OCI-LY1 (cell line): ENCODE measurements around the gene NIM1K.

ENCODE experiments used
- H2AFZ ChIP-seq: fragments of 200-600 bp; sonication (generic), shearing (Covaris generic); 2 replicates; pipeline ENCODE4 v1.6.0; 2014; ENCODE audit warnings: antibody characterized with exemption, mild to moderate bottlenecking, low read length
- H3F3A ChIP-seq: fragments of 200-600 bp; sonication (generic), shearing (Covaris generic); 2 replicates; pipeline ENCODE4 v1.6.0; 2014; ENCODE audit warnings: mild to moderate bottlenecking, antibody characterized with exemption, low read length, moderate library complexity; ENCODE audit not compliant: insufficient read depth
- H3K27ac ChIP-seq: fragments of 200-600 bp; sonication (generic); 2 replicates; pipeline ENCODE4 v1.5.1; 2014; ENCODE audit warnings: low read length, mixed run types, mild to moderate bottlenecking, low read depth; ENCODE audit not compliant: poor library complexity, severe bottlenecking
- H3K27me3 ChIP-seq: fragments of 200-600 bp; sonication (generic); 2 replicates; pipeline ENCODE4 v1.6.0; 2014; ENCODE audit warnings: antibody characterized with exemption, mild to moderate bottlenecking, low read length, moderate library complexity; ENCODE audit not compliant: insufficient read depth
- H3K36me3 ChIP-seq: fragments of 200-600 bp; sonication (generic); 2 replicates; pipeline ENCODE4 v1.6.1; 2014; ENCODE audit warnings: mild to moderate bottlenecking, antibody characterized with exemption, low read length, moderate library complexity, mixed read lengths; ENCODE audit not compliant: insufficient read depth
- H3K4me1 ChIP-seq: fragments of 200-600 bp; sonication (generic); 2 replicates; pipeline ENCODE4 v1.5.1; 2014; ENCODE audit warnings: mild to moderate bottlenecking, low read length, moderate library complexity; ENCODE audit not compliant: insufficient read depth, severe bottlenecking
- H3K4me2 ChIP-seq: fragments of 200-600 bp; sonication (generic), shearing (Covaris generic); 2 replicates; pipeline ENCODE4 v1.6.1; 2014; ENCODE audit warnings: low read length
- H3K4me3 ChIP-seq: fragments of 200-600 bp; sonication (generic); 2 replicates; pipeline ENCODE4 v1.5.1; 2014; ENCODE audit warnings: low read length, low read depth, mild to moderate bottlenecking, mixed read lengths; ENCODE audit not compliant: poor library complexity, severe bottlenecking
- H3K79me2 ChIP-seq: fragments of 200-600 bp; shearing (Covaris generic); 2 replicates; pipeline ENCODE4 v1.6.1; 2016; ENCODE audit warnings: mixed run types, low read length, mixed read lengths; ENCODE audit not compliant: insufficient read depth
- H3K9ac ChIP-seq: fragments of 200-600 bp; sonication (generic), shearing (Covaris generic); 2 replicates; pipeline ENCODE4 v1.6.1; 2014; ENCODE audit warnings: mild to moderate bottlenecking, low read length, mixed read lengths
- H3K9me2 ChIP-seq: fragments of 200-600 bp; sonication (generic), shearing (Covaris generic); 2 replicates; pipeline ENCODE4 v1.6.1; 2014; ENCODE audit warnings: low read depth, mild to moderate bottlenecking, low read length, mixed read lengths
- H3K9me3 ChIP-seq: fragments of 200-600 bp; shearing (Covaris generic); 2 replicates; pipeline ENCODE4 v1.6.1; 2014; ENCODE audit warnings: low read length, mixed read lengths
- H4K20me1 ChIP-seq: fragments of 200-600 bp; sonication (generic), shearing (Covaris generic); 2 replicates; pipeline ENCODE4 v1.6.0; 2016; ENCODE audit warnings: mild to moderate bottlenecking, low read length; ENCODE audit not compliant: insufficient read depth
- EZH2 ChIP-seq: fragments of 200-600 bp; sonication (generic), shearing (Covaris generic); IDR thresholded peaks from 2 replicates; pipeline ENCODE4 v1.8.0; 2017; ENCODE audit warnings: borderline replicate concordance, mixed run types, mild to moderate bottlenecking, antibody characterized with exemption, low read length, moderate library complexity, mixed read lengths
- TF ChIP-seq, protein P1 (sequence below): fragments of 200-600 bp; sonication (generic), shearing (Covaris generic); IDR thresholded peaks from 2 replicates; pipeline ENCODE4 v1.5.1; 2017; ENCODE audit warnings: mild to moderate bottlenecking, antibody characterized with exemption, low read length, moderate library complexity, mixed read lengths

The NIM1K gene

DNA sequence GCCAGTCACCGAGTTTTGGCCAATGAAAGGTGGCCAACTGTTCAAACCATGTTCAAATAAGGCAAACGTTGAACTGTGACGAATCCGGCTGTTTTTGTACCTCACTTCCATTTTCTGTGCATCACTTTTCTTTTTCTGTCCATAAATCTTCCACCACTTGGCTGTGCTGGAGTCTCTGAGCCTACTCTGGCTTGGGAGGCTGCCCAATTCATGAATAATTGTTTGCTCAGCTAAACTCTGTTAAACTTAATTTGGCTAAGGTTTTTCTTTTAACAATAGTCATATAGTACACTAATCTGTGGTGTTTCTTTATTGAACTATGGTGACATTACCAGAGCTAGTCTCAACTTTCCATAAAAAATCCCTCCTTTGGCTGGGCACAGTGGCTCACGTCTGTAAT lies 11.3 kb downstream of the NIM1K start:
- Histone ChIP-seq H3K4me3 (no peak overlapping the region), H3K36me3 (no peaks in the 10 kb centered on the region), H3K9me2 (no peaks in the 10 kb centered on the region), H3K79me2 (no peaks in the 10 kb centered on the region), H3K9ac (no peak overlapping the region), H3K27ac (no peak overlapping the region), H3K4me2 (no peak overlapping the region), H4K20me1 (no peaks in the 10 kb centered on the region), H2AFZ (no peak overlapping the region), H3K27me3 (no peaks in the 10 kb centered on the region), H3F3A (no peaks in the 10 kb centered on the region), H3K4me1 (no peaks in the 10 kb centered on the region), H3K9me3 (no peaks in the 10 kb centered on the region)
- TF ChIP-seq EZH2 = no peak

DNA sequence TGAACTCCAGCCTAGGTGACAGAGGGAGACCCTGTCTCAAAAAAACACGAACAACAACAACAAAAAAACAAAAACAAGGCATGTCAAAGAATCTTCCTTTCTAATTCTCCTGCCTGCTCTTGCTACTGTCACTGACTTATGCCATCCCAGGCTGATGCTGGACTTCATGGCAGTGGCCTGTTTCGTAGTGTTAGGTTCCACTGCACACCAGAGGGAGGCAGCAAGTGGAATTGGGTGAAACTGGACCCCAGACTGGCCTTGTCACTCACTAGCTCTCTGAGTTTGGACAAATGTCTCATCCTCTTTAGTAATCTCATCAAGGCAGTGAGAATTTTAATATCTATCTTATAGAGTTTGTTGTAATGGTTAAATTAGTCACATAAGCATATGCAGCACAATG lies 12.9 kb downstream of the NIM1K start:
- no peaks in the 10 kb centered on the region for H3F3A ChIP-seq
- no peaks in the 10 kb centered on the region for H3K9me3 ChIP-seq
- TF ChIP-seq, protein P1, sequence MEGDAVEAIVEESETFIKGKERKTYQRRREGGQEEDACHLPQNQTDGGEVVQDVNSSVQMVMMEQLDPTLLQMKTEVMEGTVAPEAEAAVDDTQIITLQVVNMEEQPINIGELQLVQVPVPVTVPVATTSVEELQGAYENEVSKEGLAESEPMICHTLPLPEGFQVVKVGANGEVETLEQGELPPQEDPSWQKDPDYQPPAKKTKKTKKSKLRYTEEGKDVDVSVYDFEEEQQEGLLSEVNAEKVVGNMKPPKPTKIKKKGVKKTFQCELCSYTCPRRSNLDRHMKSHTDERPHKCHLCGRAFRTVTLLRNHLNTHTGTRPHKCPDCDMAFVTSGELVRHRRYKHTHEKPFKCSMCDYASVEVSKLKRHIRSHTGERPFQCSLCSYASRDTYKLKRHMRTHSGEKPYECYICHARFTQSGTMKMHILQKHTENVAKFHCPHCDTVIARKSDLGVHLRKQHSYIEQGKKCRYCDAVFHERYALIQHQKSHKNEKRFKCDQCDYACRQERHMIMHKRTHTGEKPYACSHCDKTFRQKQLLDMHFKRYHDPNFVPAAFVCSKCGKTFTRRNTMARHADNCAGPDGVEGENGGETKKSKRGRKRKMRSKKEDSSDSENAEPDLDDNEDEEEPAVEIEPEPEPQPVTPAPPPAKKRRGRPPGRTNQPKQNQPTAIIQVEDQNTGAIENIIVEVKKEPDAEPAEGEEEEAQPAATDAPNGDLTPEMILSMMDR = no peak
- no peak for TF ChIP-seq EZH2
- H3K27ac ChIP-seq = no peak overlapping the region
- H3K4me2 ChIP-seq = no peak overlapping the region
- no peak overlapping the region for H2AFZ ChIP-seq
- no peaks in the 10 kb centered on the region for H3K4me1 ChIP-seq
- H3K27me3 ChIP-seq = no peaks in the 10 kb centered on the region
- no peak overlapping the region for H3K4me3 ChIP-seq
- no peak overlapping the region for H3K9ac ChIP-seq
- no peaks in the 10 kb centered on the region for H4K20me1 ChIP-seq
- H3K79me2 ChIP-seq = no peaks in the 10 kb centered on the region
- no peaks in the 10 kb centered on the region for H3K36me3 ChIP-seq
- no peaks in the 10 kb centered on the region for H3K9me2 ChIP-seq

DNA sequence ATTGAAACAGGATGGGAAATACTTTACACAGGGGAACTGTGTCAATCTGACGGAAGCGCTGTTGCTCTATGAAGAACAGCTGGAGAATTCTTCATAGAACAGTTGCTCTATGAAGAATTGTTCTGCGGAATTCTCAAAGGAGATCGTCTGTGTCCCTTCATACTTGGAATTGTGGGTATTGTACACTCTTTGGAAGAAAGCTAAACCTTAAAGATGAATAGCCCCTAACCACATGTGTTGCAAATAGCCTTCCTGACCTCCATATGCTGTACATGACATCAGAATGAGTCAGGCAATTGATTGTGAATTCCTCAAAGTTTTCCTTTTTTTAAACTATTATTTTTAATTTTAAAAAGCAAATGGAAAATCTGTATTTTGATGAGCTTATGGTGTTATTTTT lies 15.6 kb downstream of the NIM1K start:
- Histone ChIP-seq H3K9ac (no peak overlapping the region), H3K27me3 (no peaks in the 10 kb centered on the region), H3F3A (no peaks in the 10 kb centered on the region), H4K20me1 (no peaks in the 10 kb centered on the region), H3K36me3 (no peaks in the 10 kb centered on the region), H3K4me1 (no peaks in the 10 kb centered on the region), H3K9me2 (no peaks in the 10 kb centered on the region), H3K4me3 (no peak overlapping the region), H3K27ac (no peak overlapping the region), H2AFZ (no peak overlapping the region), H3K79me2 (no peaks in the 10 kb centered on the region), H3K4me2 (no peak overlapping the region), H3K9me3 (no peaks in the 10 kb centered on the region)
- TF ChIP-seq EZH2 = no peak
- TF ChIP-seq, protein P1 = no peak

DNA sequence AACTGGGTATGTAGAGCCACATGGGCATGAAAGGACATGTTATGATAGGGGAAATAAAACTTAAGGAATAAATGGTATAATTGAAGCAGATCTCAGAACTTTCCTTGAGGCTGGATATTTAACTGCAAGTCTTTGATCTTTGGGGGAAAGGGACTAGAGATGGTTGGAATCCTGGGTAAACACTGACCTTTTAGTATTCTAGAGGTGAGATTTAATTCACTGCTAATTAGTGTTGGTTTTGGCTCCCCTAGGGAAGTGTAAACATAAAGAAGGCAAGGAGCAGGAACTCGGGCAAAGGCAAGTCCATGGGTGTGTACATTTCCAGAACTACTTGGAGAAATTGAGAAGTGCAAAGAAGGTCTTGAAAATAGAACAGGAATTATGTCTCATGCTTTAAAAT lies 16.6 kb downstream of the NIM1K start:
- H3K4me1 ChIP-seq = no peaks in the 10 kb centered on the region
- H3F3A ChIP-seq = no peaks in the 10 kb centered on the region
- TF ChIP-seq, protein P1 = no peak
- TF ChIP-seq EZH2 = no peak
- H3K9me3 ChIP-seq = no peaks in the 10 kb centered on the region
- H3K27me3 ChIP-seq = no peaks in the 10 kb centered on the region
- H3K27ac ChIP-seq = no peak overlapping the region
- no peaks in the 10 kb centered on the region for H3K9me2 ChIP-seq
- H2AFZ ChIP-seq = no peak overlapping the region
- no peaks in the 10 kb centered on the region for H4K20me1 ChIP-seq
- no peak overlapping the region for H3K4me2 ChIP-seq
- no peak overlapping the region for H3K9ac ChIP-seq
- H3K4me3 ChIP-seq = no peak overlapping the region
- no peaks in the 10 kb centered on the region for H3K79me2 ChIP-seq
- H3K36me3 ChIP-seq = no peaks in the 10 kb centered on the region
